Liver (tissue), 9 donors: ENCODE data around the gene PPME1. TPM values are rescaled to one million over a fixed set of nuclear protein-coding genes. Genes with fewer than 3 reads are reported as not detected.

Source experiments
- DNase-seq: peaks from one replicate; pipeline ENCODE4 v3.0.0-alpha.2; 2017; ENCODE audit warnings: low spot score
- H3K27ac ChIP-seq, 2 donors: one replicate each; pipeline ENCODE4 v1.7.0; 2013; ENCODE audit warnings: inconsistent platforms in 2 of 2, low read length in 2 of 2, control low read depth in 1 of 2, low read depth in 1 of 2, mild to moderate bottlenecking in 1 of 2
- H3K27me3 ChIP-seq, 4 donors: one replicate each; pipeline versions ENCODE4 v1.6.1 to v1.7.0; 2013; ENCODE audit warnings: low read length in 3 of 4, inconsistent platforms in 1 of 4, mild to moderate bottlenecking in 1 of 4, moderate library complexity in 1 of 4; ENCODE audit not compliant: control insufficient read depth in 4 of 4, insufficient read depth in 4 of 4
- H3K36me3 ChIP-seq, 4 donors: one replicate each; pipeline versions ENCODE4 v1.6.1 to v1.7.0; 2013; ENCODE audit warnings: low read length in 3 of 4, mild to moderate bottlenecking in 3 of 4, low read depth in 1 of 4, moderate library complexity in 1 of 4; ENCODE audit not compliant: control insufficient read depth in 4 of 4, insufficient read depth in 3 of 4
- H3K4me1 ChIP-seq, 4 donors: one replicate each; pipeline versions ENCODE4 v1.6.1 to v1.7.0; 2013; ENCODE audit warnings: low read length in 3 of 4, mild to moderate bottlenecking in 3 of 4, moderate library complexity in 1 of 4; ENCODE audit not compliant: control insufficient read depth in 4 of 4, insufficient read depth in 4 of 4
- H3K4me3 ChIP-seq, 3 donors: one replicate each; pipeline versions ENCODE4 v1.6.1 to v1.7.0; 2013; ENCODE audit warnings: low read length in 3 of 3, control low read depth in 1 of 3, low read depth in 1 of 3, mild to moderate bottlenecking in 1 of 3
- H3K9ac ChIP-seq, 2 donors: one replicate each; pipeline ENCODE4 v1.7.0; 2013; ENCODE audit warnings: low read length in 2 of 2, mild to moderate bottlenecking in 2 of 2, moderate library complexity in 2 of 2, control low read depth in 1 of 2, low read depth in 1 of 2
- H3K9me3 ChIP-seq, 4 donors: one replicate each; pipeline versions ENCODE4 v1.6.1 to v1.7.0; 2013; ENCODE audit warnings: low read length in 3 of 4; ENCODE audit not compliant: control insufficient read depth in 4 of 4
- EGR1 ChIP-seq, 2 donors: IDR thresholded peaks; 2 replicates each; pipeline ENCODE4 v1.6.1; 2016 to 2018; ENCODE audit warnings: antibody characterized with exemption in 2 of 2, low read depth in 2 of 2
- FOXA1 ChIP-seq: IDR thresholded peaks from 2 replicates; pipeline ENCODE4 v1.6.1; 2016; ENCODE audit warnings: antibody characterized with exemption
- FOXA2 ChIP-seq: IDR thresholded peaks from 2 replicates; pipeline ENCODE4 v1.6.1; 2016; ENCODE audit warnings: antibody characterized with exemption
- GABPA ChIP-seq, 2 donors: IDR thresholded peaks in 1 of 2; conservative IDR thresholded peaks in 1 of 2; 2 replicates each; pipeline ENCODE4 v1.6.1; 2016; ENCODE audit warnings: antibody characterized with exemption in 2 of 2, mild to moderate bottlenecking in 1 of 2, moderate library complexity in 1 of 2
- HNF4A ChIP-seq, 2 donors: conservative IDR thresholded peaks; 2 replicates each; pipeline ENCODE4 v1.6.1; 2016; ENCODE audit warnings: antibody characterized with exemption in 2 of 2, mild to moderate bottlenecking in 2 of 2
- JUND ChIP-seq, 2 donors: IDR thresholded peaks; 2 replicates each; pipeline ENCODE4 v1.6.1; 2016; ENCODE audit warnings: antibody characterized with exemption in 2 of 2
- NR2F2 ChIP-seq: IDR thresholded peaks from 2 replicates; pipeline ENCODE4 v1.6.1; 2016; ENCODE audit warnings: antibody characterized with exemption
- RXRA ChIP-seq, 2 donors: IDR thresholded peaks; 2 replicates each; pipeline ENCODE4 v1.6.1; 2017 to 2018; ENCODE audit warnings: antibody characterized with exemption in 2 of 2, mild to moderate bottlenecking in 1 of 2
- SP1 ChIP-seq: IDR thresholded peaks from 2 replicates; pipeline ENCODE4 v1.6.1; 2018; ENCODE audit warnings: antibody characterized with exemption, mild to moderate bottlenecking
- TAF1 ChIP-seq: conservative IDR thresholded peaks from 2 replicates; pipeline ENCODE4 v1.6.1; 2016; ENCODE audit warnings: antibody characterized with exemption, mild to moderate bottlenecking
- YY1 ChIP-seq: IDR thresholded peaks from 2 replicates; pipeline ENCODE4 v1.6.1; 2016; ENCODE audit warnings: antibody characterized with exemption, mild to moderate bottlenecking
- WGBS: extraction: QIAGEN DNeasy Blood & Tissue Kit; methylation state at CpG from one replicate; pipeline ENCODE4 v1.1.7; 2013; 5-methylcytosine and 5-hydroxymethylcytosine counted together
- polyA plus RNA-seq, 2 donors: library from polyadenylated mRNA; stranded (reverse) in 1 of 2; unstranded in 1 of 2; fragments of 200-250 nt in 1 of 2; fragments of >200 nt in 1 of 2; fragmentation: Nextera tagmentation in 1 of 2; extraction: Ambion mirVana in 1 of 2; gene quantifications; one replicate each; pipeline versions ENCODE4 v1.2.1 to v1.2.3, GENCODE V29; 2013 to 2015
- total RNA-seq, 2 donors: library from RNA; depleted of rRNA; stranded (reverse); fragments of >200 nt; gene quantifications; one replicate each; pipeline ENCODE4 v1.2.3, GENCODE V29; 2014
- TF ChIP-seq, protein P1 (sequence below): IDR thresholded peaks from 2 replicates; pipeline ENCODE4 v1.6.1; 2016; ENCODE audit warnings: antibody characterized with exemption, mild to moderate bottlenecking
- TF ChIP-seq, protein P2 (sequence below): IDR thresholded peaks from 2 replicates; pipeline ENCODE4 v1.6.1; 2016; ENCODE audit warnings: antibody characterized with exemption
- TF ChIP-seq, protein P3 (sequence below): IDR thresholded peaks from 2 replicates; pipeline ENCODE4 v1.6.1; 2016; ENCODE audit warnings: antibody characterized with exemption
- TF ChIP-seq, protein P4 (sequence below): fragments of 150-350 bp; IDR thresholded peaks from 2 replicates; pipeline ENCODE4 v1.5.1; 2017; ENCODE audit warnings: improper control_type of control experiment, low read depth, low read length; ENCODE audit not compliant: missing input control
- TF ChIP-seq, protein P5 (sequence below): IDR thresholded peaks from 2 replicates; pipeline ENCODE4 v1.6.1; 2016; ENCODE audit warnings: antibody characterized with exemption
- donor health status: healthy.
- donor health status: healthy.
- donor health status: healthy.
- donor health status: healthy.
- donor health status: healthy.

PPME1 gene
- total and polyA plus RNA-seq, 4 donors = 9.1 to 47.4 (median 13.6) TPM

DNA sequence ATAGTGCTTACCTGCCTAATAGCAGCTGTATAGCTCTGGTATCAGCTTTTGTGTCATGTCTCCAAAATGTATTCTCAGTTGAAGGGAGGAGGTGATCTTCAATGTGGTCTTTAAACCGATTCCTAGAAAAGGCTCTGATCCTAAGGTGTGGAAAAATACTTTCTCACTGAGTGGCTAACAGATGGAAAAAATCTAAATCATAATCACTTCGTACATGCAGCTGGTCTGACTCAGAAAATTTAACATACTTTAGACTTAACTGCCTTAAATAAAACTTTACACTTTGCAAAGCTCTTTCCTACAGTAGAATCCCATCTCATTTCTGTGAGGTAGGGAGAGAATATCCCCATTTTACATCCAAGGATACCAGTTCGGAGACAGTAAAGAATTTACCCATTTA is 38.3 kb upstream of the PPME1 start:
- Histone ChIP-seq H3K36me3 (peaks cover 2 to 13% (median 5%) of the 10 kb centered on the region in 4 donors), H3K27ac (no peak overlapping the region), H3K4me3 (no peak overlapping the region), H3K4me1 (no peaks in the 10 kb centered on the region), H3K9me3 (no peaks in the 10 kb centered on the region), H3K27me3 (no peaks in the 10 kb centered on the region), H3K9ac (no peak overlapping the region)
- DNase-seq = no peak
- no peak for TF ChIP-seq JUND (IDR thresholded peaks at IDR 0.05)
- no peak for TF ChIP-seq SP1
- TF ChIP-seq GABPA (IDR thresholded peaks at IDR 0.05 in 1 of 2, conservative IDR thresholded peaks at IDR 0.05 in 1 of 2) = no peak
- 97% methylated on average over 3 of the region's 3 CpGs for WGBS

DNA sequence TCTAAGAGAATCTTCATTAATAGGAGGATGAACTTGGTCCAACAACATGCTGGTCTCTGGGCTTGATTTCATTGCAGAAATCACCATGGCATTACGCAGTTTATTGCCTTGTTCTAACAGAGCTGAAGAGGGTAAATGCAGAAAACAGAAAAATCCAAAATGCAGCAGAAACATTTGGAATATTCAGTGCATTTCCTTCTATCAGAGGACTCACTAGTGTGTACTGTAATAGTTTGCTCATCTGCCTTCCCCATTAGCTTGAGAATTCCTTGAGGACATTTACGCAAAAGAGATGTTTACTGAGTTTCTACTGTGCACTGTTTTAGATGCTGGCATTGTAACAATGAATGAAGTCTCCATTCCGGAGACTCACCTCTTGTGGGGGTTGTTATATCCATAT is 37.7 kb upstream of the PPME1 start:
- H3K27me3 ChIP-seq = no peaks in the 10 kb centered on the region
- 95% methylated on average over 3 of the region's 3 CpGs for WGBS
- H3K4me3 ChIP-seq = no peak overlapping the region
- no peak overlapping the region for H3K9ac ChIP-seq
- H3K27ac ChIP-seq = no peak overlapping the region
- no peak for TF ChIP-seq HNF4A (conservative IDR thresholded peaks at IDR 0.05)
- TF ChIP-seq, protein P1, sequence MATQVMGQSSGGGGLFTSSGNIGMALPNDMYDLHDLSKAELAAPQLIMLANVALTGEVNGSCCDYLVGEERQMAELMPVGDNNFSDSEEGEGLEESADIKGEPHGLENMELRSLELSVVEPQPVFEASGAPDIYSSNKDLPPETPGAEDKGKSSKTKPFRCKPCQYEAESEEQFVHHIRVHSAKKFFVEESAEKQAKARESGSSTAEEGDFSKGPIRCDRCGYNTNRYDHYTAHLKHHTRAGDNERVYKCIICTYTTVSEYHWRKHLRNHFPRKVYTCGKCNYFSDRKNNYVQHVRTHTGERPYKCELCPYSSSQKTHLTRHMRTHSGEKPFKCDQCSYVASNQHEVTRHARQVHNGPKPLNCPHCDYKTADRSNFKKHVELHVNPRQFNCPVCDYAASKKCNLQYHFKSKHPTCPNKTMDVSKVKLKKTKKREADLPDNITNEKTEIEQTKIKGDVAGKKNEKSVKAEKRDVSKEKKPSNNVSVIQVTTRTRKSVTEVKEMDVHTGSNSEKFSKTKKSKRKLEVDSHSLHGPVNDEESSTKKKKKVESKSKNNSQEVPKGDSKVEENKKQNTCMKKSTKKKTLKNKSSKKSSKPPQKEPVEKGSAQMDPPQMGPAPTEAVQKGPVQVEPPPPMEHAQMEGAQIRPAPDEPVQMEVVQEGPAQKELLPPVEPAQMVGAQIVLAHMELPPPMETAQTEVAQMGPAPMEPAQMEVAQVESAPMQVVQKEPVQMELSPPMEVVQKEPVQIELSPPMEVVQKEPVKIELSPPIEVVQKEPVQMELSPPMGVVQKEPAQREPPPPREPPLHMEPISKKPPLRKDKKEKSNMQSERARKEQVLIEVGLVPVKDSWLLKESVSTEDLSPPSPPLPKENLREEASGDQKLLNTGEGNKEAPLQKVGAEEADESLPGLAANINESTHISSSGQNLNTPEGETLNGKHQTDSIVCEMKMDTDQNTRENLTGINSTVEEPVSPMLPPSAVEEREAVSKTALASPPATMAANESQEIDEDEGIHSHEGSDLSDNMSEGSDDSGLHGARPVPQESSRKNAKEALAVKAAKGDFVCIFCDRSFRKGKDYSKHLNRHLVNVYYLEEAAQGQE = no peak
- TF ChIP-seq, protein P2, sequence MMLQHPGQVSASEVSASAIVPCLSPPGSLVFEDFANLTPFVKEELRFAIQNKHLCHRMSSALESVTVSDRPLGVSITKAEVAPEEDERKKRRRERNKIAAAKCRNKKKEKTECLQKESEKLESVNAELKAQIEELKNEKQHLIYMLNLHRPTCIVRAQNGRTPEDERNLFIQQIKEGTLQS = no peak
- no peak for TF ChIP-seq YY1
- no peak for TF ChIP-seq EGR1 (IDR thresholded peaks at IDR 0.05; ENCODE audit: low read depth in 2 of 2)
- TF ChIP-seq, protein P3, sequence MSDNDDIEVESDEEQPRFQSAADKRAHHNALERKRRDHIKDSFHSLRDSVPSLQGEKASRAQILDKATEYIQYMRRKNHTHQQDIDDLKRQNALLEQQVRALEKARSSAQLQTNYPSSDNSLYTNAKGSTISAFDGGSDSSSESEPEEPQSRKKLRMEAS = no peak
- TF ChIP-seq FOXA1 = no peak
- no peak for TF ChIP-seq FOXA2
- H3K36me3 ChIP-seq = peaks cover 2 to 16% (median 5%) of the 10 kb centered on the region in 4 donors
- no peak for DNase-seq
- H3K9me3 ChIP-seq = no peaks in the 10 kb centered on the region
- H3K4me1 ChIP-seq = no peaks in the 10 kb centered on the region

DNA sequence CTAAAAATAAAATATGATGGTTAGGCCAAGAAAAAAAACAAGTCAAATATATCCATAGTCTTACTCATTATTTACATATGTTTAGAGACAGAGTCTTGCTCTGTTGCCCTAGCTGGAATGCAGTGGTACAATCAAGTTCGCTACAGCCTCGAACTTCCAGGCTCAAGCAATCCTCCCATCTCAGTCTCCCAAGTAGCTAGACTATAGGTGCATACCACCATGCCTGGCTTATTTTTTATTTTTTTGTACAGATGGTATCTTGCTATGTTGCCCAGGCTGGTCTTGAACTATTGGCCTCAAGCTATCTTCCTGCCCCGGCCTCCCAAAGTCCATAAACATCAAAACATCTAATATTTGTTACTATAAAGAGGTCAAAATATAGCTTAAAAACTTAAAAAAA is 36.4 kb upstream of the PPME1 start:
- Histone ChIP-seq H3K36me3 (peaks cover 0 to 18% (median 5%) of the 10 kb centered on the region in 4 donors), H3K27ac (no peak overlapping the region), H3K9ac (no peak overlapping the region), H3K27me3 (no peaks in the 10 kb centered on the region), H3K9me3 (no peaks in the 10 kb centered on the region), H3K4me1 (no peaks in the 10 kb centered on the region), H3K4me3 (no peak overlapping the region)
- no peak for DNase-seq
- WGBS = 99% methylated on average over 3 of the region's 3 CpGs
- TF ChIP-seq RXRA (IDR thresholded peaks at IDR 0.05) (no peak), NR2F2 (no peak), JUND (IDR thresholded peaks at IDR 0.05) (no peak), TAF1 (no peak), SP1 (no peak), GABPA (IDR thresholded peaks at IDR 0.05 in 1 of 2, conservative IDR thresholded peaks at IDR 0.05 in 1 of 2) (no peak)
- TF ChIP-seq, protein P3 = no peak
- TF ChIP-seq, protein P4, sequence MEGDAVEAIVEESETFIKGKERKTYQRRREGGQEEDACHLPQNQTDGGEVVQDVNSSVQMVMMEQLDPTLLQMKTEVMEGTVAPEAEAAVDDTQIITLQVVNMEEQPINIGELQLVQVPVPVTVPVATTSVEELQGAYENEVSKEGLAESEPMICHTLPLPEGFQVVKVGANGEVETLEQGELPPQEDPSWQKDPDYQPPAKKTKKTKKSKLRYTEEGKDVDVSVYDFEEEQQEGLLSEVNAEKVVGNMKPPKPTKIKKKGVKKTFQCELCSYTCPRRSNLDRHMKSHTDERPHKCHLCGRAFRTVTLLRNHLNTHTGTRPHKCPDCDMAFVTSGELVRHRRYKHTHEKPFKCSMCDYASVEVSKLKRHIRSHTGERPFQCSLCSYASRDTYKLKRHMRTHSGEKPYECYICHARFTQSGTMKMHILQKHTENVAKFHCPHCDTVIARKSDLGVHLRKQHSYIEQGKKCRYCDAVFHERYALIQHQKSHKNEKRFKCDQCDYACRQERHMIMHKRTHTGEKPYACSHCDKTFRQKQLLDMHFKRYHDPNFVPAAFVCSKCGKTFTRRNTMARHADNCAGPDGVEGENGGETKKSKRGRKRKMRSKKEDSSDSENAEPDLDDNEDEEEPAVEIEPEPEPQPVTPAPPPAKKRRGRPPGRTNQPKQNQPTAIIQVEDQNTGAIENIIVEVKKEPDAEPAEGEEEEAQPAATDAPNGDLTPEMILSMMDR = no peak
- TF ChIP-seq, protein P1 = no peak
- TF ChIP-seq, protein P5, sequence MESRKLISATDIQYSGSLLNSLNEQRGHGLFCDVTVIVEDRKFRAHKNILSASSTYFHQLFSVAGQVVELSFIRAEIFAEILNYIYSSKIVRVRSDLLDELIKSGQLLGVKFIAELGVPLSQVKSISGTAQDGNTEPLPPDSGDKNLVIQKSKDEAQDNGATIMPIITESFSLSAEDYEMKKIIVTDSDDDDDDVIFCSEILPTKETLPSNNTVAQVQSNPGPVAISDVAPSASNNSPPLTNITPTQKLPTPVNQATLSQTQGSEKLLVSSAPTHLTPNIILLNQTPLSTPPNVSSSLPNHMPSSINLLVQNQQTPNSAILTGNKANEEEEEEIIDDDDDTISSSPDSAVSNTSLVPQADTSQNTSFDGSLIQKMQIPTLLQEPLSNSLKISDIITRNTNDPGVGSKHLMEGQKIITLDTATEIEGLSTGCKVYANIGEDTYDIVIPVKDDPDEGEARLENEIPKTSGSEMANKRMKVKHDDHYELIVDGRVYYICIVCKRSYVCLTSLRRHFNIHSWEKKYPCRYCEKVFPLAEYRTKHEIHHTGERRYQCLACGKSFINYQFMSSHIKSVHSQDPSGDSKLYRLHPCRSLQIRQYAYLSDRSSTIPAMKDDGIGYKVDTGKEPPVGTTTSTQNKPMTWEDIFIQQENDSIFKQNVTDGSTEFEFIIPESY = no peak
